Natural killer cell (primary cell): ENCODE measurements around the gene LOXL1. TPM values are rescaled to one million over a fixed set of nuclear protein-coding genes. Genes with fewer than 3 reads are reported as not detected.
A peak's percentile ranks its signal among the peaks of the same experiment; 100 is the strongest.

Experiments used
- ATAC-seq, 3 donors: fragments of 150-1000 bp in 2 of 3; fragments of 200-7000 bp in 1 of 3; cut with Tn5 transposase; 1 replicate in 1 of 3; 2 replicates in 2 of 3; pipeline ENCODE4 v1.10.0; 2021; ENCODE audit warnings: mild to moderate bottlenecking in 2 of 3, moderate library complexity in 2 of 3
- DNase-seq, 2 donors: peaks; one replicate each; pipeline versions ENCODE4 v3.0.0 to v3.0.0-alpha.2; 2013 to 2021; ENCODE audit warnings: mixed read lengths in 1 of 2
- H3K27ac ChIP-seq: one replicate; pipeline ENCODE4 v1.5.1; 2013; ENCODE audit warnings: mild to moderate bottlenecking, low read length
- H3K27me3 ChIP-seq: one replicate; pipeline ENCODE4 v1.6.1; 2013; ENCODE audit warnings: low read length; ENCODE audit not compliant: control insufficient read depth, insufficient read depth
- H3K36me3 ChIP-seq: one replicate; pipeline ENCODE4 v1.6.1; 2013; ENCODE audit warnings: low read length; ENCODE audit not compliant: control insufficient read depth, insufficient read depth
- H3K4me1 ChIP-seq: one replicate; pipeline ENCODE4 v1.6.1; 2013; ENCODE audit warnings: low read length; ENCODE audit not compliant: control insufficient read depth, insufficient read depth
- H3K4me3 ChIP-seq: one replicate; pipeline ENCODE4 v1.5.1; 2013; ENCODE audit warnings: low read length
- H3K9me3 ChIP-seq: one replicate; pipeline ENCODE4 v1.6.1; 2013; ENCODE audit warnings: low read length; ENCODE audit not compliant: control insufficient read depth, insufficient read depth
- H3K27ac Mint-ChIP-seq, 2 donors: one replicate each; pipeline ENCODE4 v1.8.0; 2022; ENCODE audit warnings: mild to moderate bottlenecking in 2 of 2, mixed read lengths in 2 of 2, moderate library complexity in 1 of 2
- H3K27me3 Mint-ChIP-seq, 2 donors: one replicate each; pipeline ENCODE4 v1.8.0; 2022; ENCODE audit warnings: low read depth in 2 of 2, mixed read lengths in 2 of 2
- H3K36me3 Mint-ChIP-seq: one replicate; pipeline ENCODE4 v1.8.0; 2022; ENCODE audit warnings: mixed read lengths
- H3K4me1 Mint-ChIP-seq, 2 donors: one replicate each; pipeline ENCODE4 v1.8.0; 2022; ENCODE audit warnings: mixed read lengths in 2 of 2
- H3K4me3 Mint-ChIP-seq: one replicate; pipeline ENCODE4 v1.8.0; 2022; ENCODE audit warnings: mild to moderate bottlenecking, moderate library complexity, mixed read lengths
- H3K9me3 Mint-ChIP-seq, 2 donors: one replicate each; pipeline ENCODE4 v1.8.0; 2022; ENCODE audit warnings: mixed read lengths in 2 of 2
- CTCF ChIP-seq: fragments of 200-600 bp; IDR thresholded peaks from one replicate; pipeline ENCODE4 v1.8.0; 2022; ENCODE audit warnings: antibody characterized with exemption
- WGBS: methylation state at CpG from one replicate; pipeline ENCODE4 v1.1.7; 2013; ENCODE audit warnings: missing lambda C conversion rate; ENCODE audit not compliant: insufficient coverage; 5-methylcytosine and 5-hydroxymethylcytosine counted together
- intact Hi-C: fragments of 100-400 bp; cut with micrococcal nuclease; formaldehyde crosslinking; loops from one replicate; pipeline ENCODE4 v1.14.2; 2022
- total RNA-seq, 4 donors: library from RNA; stranded (reverse); fragments of 120-200 nt in 1 of 4; gene quantifications; one replicate each; pipeline versions ENCODE4 v1.2.3 to v1.2.4, GENCODE V29; 2013 to 2022

LOXL1 gene
- total RNA-seq, 3 donors from 2014 or later (not counting 1 experiment from before 2014, with no cell fraction given) = 1.1 to 1.4 (median 1.3) TPM

DNA sequence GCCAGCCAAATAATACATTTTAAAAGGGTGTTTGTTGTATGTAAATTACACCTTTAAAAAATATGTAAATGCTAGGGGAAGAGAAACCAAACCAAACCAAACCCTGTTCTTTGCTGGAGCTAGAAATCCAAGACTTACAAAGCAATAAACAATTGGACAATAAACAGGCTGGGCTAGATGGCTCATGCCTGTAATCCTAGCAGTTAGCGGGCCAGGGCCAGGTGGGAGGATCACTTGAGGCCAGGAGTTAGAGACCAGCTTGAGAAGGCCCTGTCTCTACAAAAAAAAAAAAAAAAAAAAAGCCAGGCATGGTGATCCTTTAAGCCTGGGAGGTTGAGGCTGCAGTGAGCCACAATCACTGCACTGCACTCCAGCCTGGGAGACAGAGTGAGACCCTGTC is 53.4 kb downstream of the LOXL1 start:
- Histone ChIP-seq H3K4me3 (no peak overlapping the region), H3K9me3 (no peaks in the 10 kb centered on the region), H3K27me3 (peaks cover 6% of the 10 kb centered on the region), H3K36me3 (no peaks in the 10 kb centered on the region), H3K27ac (no peak overlapping the region), H3K4me1 (peaks cover 23% of the 10 kb centered on the region)
- TF ChIP-seq CTCF = no peak
- no peaks in the 10 kb centered on the region for H3K9me3 Mint-ChIP-seq
- intact Hi-C loops = no loop called here
- DNase-seq = no peak
- H3K4me3 Mint-ChIP-seq = no peak overlapping the region
- H3K4me1 Mint-ChIP-seq = peaks cover 0 to 8% of the 10 kb centered on the region in 2 donors
- H3K27me3 Mint-ChIP-seq = peaks cover 25 to 28% of the 10 kb centered on the region in 2 donors
- H3K27ac Mint-ChIP-seq = no peak overlapping the region
- H3K36me3 Mint-ChIP-seq = no peaks in the 10 kb centered on the region
- 91% methylated on average over 1 of the region's 1 CpG for WGBS
- no peak for ATAC-seq

DNA sequence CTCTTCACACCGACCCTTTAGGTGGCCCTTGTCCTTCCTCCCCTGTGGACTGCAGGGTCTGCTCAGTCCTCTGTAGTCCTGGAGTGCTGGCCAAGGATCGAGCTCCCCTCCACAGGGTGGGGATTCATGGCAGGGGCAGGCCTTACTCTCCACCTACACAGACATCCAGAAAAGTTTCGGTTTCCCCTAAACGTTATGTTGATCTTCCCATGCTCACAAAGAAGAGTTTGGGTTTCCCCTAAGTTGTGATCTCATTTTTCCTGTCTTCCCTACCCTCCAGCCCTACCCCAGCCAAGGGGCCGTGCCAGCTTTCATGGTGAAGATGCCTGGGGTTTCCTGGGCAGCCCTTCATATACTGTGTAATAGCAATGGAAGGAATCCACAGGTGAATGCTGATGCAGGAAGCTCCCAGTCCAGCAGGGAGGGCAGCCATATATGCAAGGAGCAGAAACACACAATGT is 55.5 kb downstream of the LOXL1 start:
- Mint-ChIP-seq H3K36me3 (no peaks in the 10 kb centered on the region), H3K4me3 (no peak overlapping the region), H3K27me3 (peaks cover 8 to 11% of the 10 kb centered on the region in 2 donors), H3K27ac (peak overlapping the region in 1 of 2 donors; percentile 45), H3K9me3 (no peaks in the 10 kb centered on the region), H3K4me1 (peaks cover 0 to 11% of the 10 kb centered on the region in 2 donors)
- Histone ChIP-seq H3K9me3 (no peaks in the 10 kb centered on the region), H3K27ac (no peak overlapping the region), H3K4me1 (peaks cover 28% of the 10 kb centered on the region), H3K36me3 (no peaks in the 10 kb centered on the region), H3K27me3 (no peaks in the 10 kb centered on the region), H3K4me3 (no peak overlapping the region)
- DNase-seq (no peak), ATAC-seq (no peak)
- WGBS = 46% methylated on average over 5 of the region's 5 CpGs
- intact Hi-C loops = no loop called here
- no peak for TF ChIP-seq CTCF

DNA sequence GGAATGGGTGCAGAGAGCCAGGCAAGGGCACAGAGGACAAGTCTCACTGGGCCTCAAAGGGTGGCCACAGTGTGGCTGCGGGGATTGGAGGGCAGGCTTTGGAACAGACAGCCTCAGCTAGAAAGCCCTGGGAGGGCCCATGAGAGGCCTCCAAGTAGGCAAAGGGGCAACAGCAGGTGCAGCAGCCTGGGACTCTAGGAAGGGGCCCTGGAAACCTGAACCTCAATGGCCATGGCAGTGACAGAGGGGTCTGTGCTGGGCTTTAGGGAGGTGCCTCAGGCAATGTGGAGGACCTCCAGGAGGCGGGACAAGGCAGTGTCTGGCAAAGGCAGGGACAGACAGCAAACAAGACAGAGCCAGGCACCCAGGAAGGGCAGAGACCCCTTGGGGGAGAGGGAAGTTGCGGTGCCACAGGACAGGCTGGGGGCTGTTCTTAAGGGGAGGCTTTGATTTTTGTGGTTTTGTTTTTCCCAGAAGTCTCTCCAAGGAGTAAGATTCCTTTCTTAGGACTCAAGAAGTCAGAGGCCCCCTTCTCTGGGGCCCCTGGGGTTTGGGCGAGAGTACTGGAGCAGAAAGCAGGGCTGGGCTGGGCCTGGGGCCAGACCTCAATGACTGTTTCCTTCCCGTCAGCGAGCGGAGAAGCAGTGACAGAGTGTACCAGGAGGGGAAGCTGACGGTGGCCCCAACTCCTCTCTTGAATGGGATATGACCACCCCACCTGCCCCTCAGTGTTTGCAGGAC is 56.1 kb downstream of the LOXL1 start:
- peak overlapping the region in 1 of 2 donors; percentile 45 for H3K27ac Mint-ChIP-seq
- peaks cover 0 to 13% of the 10 kb centered on the region in 2 donors for H3K4me1 Mint-ChIP-seq
- no peaks in the 10 kb centered on the region for H3K9me3 Mint-ChIP-seq
- peaks cover 7 to 11% of the 10 kb centered on the region in 2 donors for H3K27me3 Mint-ChIP-seq
- intact Hi-C loops = no loop called here
- H3K9me3 ChIP-seq = no peaks in the 10 kb centered on the region
- H3K4me3 Mint-ChIP-seq = no peak overlapping the region
- peak in 1 of 3 donors; percentile 45 for ATAC-seq
- 43% methylated on average over 8 of the region's 8 CpGs for WGBS
- no peaks in the 10 kb centered on the region for H3K36me3 ChIP-seq
- DNase-seq = peak in 1 of 2 donors; percentile 47
- no peaks in the 10 kb centered on the region for H3K36me3 Mint-ChIP-seq
- TF ChIP-seq CTCF = no peak
- H3K27ac ChIP-seq = no peak overlapping the region
- H3K27me3 ChIP-seq = no peaks in the 10 kb centered on the region
- no peak overlapping the region for H3K4me3 ChIP-seq
- peaks cover 28% of the 10 kb centered on the region for H3K4me1 ChIP-seq
